ENCODE data around the gene SLC27A5. TPM values are rescaled to one million over a fixed set of nuclear protein-coding genes. Genes with fewer than 3 reads are reported as not detected.

SLC27A5 gene
- total and polyA plus RNA-seq, 9 of the 15 experiments (the other 6 are each of a cell fraction or from before 2014, with no cell fraction given), result 42.2 to 318 (median 64.7) TPM

GRCh38 chr19:58475714-58476497, 35.9 kb downstream of the SLC27A5 start, which contains the start of gene ZNF446 (continued):
- TF ChIP-seq PBX2 (CRISPR knock-in tag; IDR thresholded peaks at IDR 0.05; ENCODE audit: low read depth) (no peak), PBX2 (tag; conservative IDR thresholded peaks at IDR 0.05; ENCODE audit: low read depth) (0 out of 2 replicates have a peak, but pooled peaks have one; percentile 40), ZNF140 (CRISPR knock-in tag; IDR thresholded peaks at IDR 0.05) (no peak), RBM34 (IDR thresholded peaks at IDR 0.05; ENCODE audit: borderline replicate concordance, insufficient read depth, low read length) (no peak), ZNF79 (CRISPR knock-in tag; IDR thresholded peaks at IDR 0.05; ENCODE audit: low read depth) (no peak), HDAC6 (IDR thresholded peaks at IDR 0.05; ENCODE audit: low read depth, low read length) (no peak), SPI1 (IDR thresholded peaks at IDR 0.05; ENCODE audit: borderline replicate concordance, low read depth, low read length) (peak; percentile 55; the same call in 1 of the 2 replicates), TFAM (CRISPR knock-in tag; conservative IDR thresholded peaks at IDR 0.05) (no peak), ZBTB9 (CRISPR knock-in tag; IDR thresholded peaks at IDR 0.05) (no peak), POLR2B (IDR thresholded peaks at IDR 0.05; ENCODE audit: low read depth, partially characterized antibody) (peak; percentile 77), FOXK1 (CRISPR knock-in tag; IDR thresholded peaks at IDR 0.05; ENCODE audit: borderline replicate concordance) (0 out of 2 replicates have a peak, but pooled peaks have one; percentile 79), ATF2 (CRISPR knock-in tag; IDR thresholded peaks at IDR 0.05) (no peak), XRCC5 (IDR thresholded peaks at IDR 0.05; ENCODE audit: low read depth, low read length) (no peak), L3MBTL2 (IDR thresholded peaks at IDR 0.05) (0 out of 2 replicates have a peak, but pooled peaks have one; percentile 79), PHF21A (IDR thresholded peaks at IDR 0.05; ENCODE audit: borderline replicate concordance, low read depth) (no peak), HOMEZ (CRISPR knock-in tag; IDR thresholded peaks at IDR 0.05) (no peak), ZNF57 (CRISPR knock-in tag; IDR thresholded peaks at IDR 0.05) (no peak), TCF15 (CRISPR knock-in tag; IDR thresholded peaks at IDR 0.05) (no peak), NFXL1 (CRISPR knock-in tag; IDR thresholded peaks at IDR 0.05) (no peak), HDAC3 (IDR thresholded peaks at IDR 0.05; ENCODE audit: borderline replicate concordance, partially characterized antibody) (no peak), ZNF354B (CRISPR knock-in tag; IDR thresholded peaks at IDR 0.05) (no peak)

All from K562 (cell line).